Testis (tissue), 5 donors: ENCODE results near the gene GRM6. TPM values are rescaled to one million over a fixed set of nuclear protein-coding genes. Genes with fewer than 3 reads are reported as not detected.

ENCODE experiments used
- DNase-seq: peaks from one replicate; pipeline ENCODE4 v3.0.0-alpha.2; 2019
- H3K27ac ChIP-seq, 2 donors: fragments of 200-600 bp; sonication (generic); one replicate each; pipeline ENCODE4 v1.5.1; 2019
- H3K27me3 ChIP-seq: fragments of 200-600 bp; sonication (generic); one replicate; pipeline ENCODE4 v1.5.1; 2019
- H3K36me3 ChIP-seq: fragments of 200-600 bp; sonication (generic); one replicate; pipeline ENCODE4 v1.5.1; 2017; ENCODE audit warnings: low read depth; ENCODE audit errors: missing control alignments
- H3K4me1 ChIP-seq: fragments of 200-600 bp; sonication (generic); one replicate; pipeline ENCODE4 v1.5.1; 2019
- H3K4me3 ChIP-seq, 2 donors: fragments of 200-600 bp; sonication (generic); one replicate each; pipeline ENCODE4 v1.5.1; 2017 to 2019
- H3K9me3 ChIP-seq: fragments of 200-600 bp; sonication (generic); one replicate; pipeline ENCODE4 v1.5.1; 2017
- CTCF ChIP-seq, 3 experiments: fragments of 450-650 bp in 2 of 3; fragments of 200-600 bp in 1 of 3; sonication (generic) in 1 of 3; IDR thresholded peaks; one replicate each; pipeline ENCODE4 v1.5.1; 2016 to 2019; ENCODE audit warnings: antibody characterized with exemption in 3 of 3, mild to moderate bottlenecking in 2 of 3, moderate library complexity in 1 of 3
- POLR2A ChIP-seq: fragments of 450-650 bp; IDR thresholded peaks from one replicate; pipeline ENCODE4 v1.6.1; 2017; ENCODE audit warnings: antibody characterized with exemption, mild to moderate bottlenecking, moderate library complexity
- WGBS, 2 donors: methylation state at CpG; one replicate each; pipeline ENCODE4 v1.1.5; 2018; 5-methylcytosine and 5-hydroxymethylcytosine counted together
- intact Hi-C: fragments of 100-400 bp; cut with DNase I; formaldehyde crosslinking; loops from one replicate; pipeline ENCODE4 v1.15.1; 2023; ENCODE audit warnings: low total_unique reads
- long read RNA-seq, 2 donors: transcript quantifications; one replicate each; lab custom pipeline, GENCODE V29; 2026
- polyA plus RNA-seq: library from polyadenylated mRNA; stranded (reverse); fragments of 350-450 nt; fragmentation: Illumina TruSeq; extraction: RNeasy Lipid Tissue Mini Kit (QIAGEN cat#74804); gene quantifications from one replicate; pipeline ENCODE4 v1.2.3, GENCODE V29; 2014; ENCODE audit warnings: low read depth, low replicate concordance; ENCODE audit not compliant: insufficient read depth
- total RNA-seq, 2 donors: library from RNA; depleted of rRNA; stranded (reverse); fragments of >200 nt; gene quantifications; one replicate each; pipeline ENCODE4 v1.2.3, GENCODE V29; 2016

Gene GRM6
- 1 to 10 TPM in 1 of 2 donors, under 1 TPM in 1; 0.47 to 1.1 TPM for total RNA-seq
- 0.29 TPM for polyA plus RNA-seq
- long read RNA-seq, donor 1 = 0 reads
- long read RNA-seq, donor 2 = 0 reads

GRCh38 chr5:178994580-178995340 is at the start of gene GRM6:
TSS of gene GRM6 (minus strand) at chr5:178995320. CDS start at chr5:178994944, 376 bp downstream.
- H3K27me3 ChIP-seq = no peaks in the 10 kb centered on the region
- WGBS, 2 donors = 0 to 2% methylated on average over 5 to 54 of the region's 97 CpGs
- no peak within 1 kb of the TSS for H3K27ac ChIP-seq
- H3K9me3 ChIP-seq = no peaks in the 10 kb centered on the region
- no peaks in the 10 kb centered on the region for H3K4me1 ChIP-seq
- no peaks in the 10 kb centered on the region for H3K36me3 ChIP-seq
- TF ChIP-seq CTCF (IDR thresholded peaks at IDR 0.05) = no peak
- no peak for TF ChIP-seq POLR2A
- no peak for DNase-seq
- peak within 1 kb of the TSS; percentile 7 to 38 for H3K4me3 ChIP-seq
- intact Hi-C loops = no loop called here

- H3K27ac ChIP-seq = no peak overlapping the region
- no peak overlapping the region for H3K4me3 ChIP-seq
- DNase-seq = no peak
- WGBS, 2 donors = 71 to 80% methylated on average over 2 of the region's 2 CpGs
- H3K9me3 ChIP-seq = no peaks in the 10 kb centered on the region
- intact Hi-C loops = no loop called here
- H3K27me3 ChIP-seq = no peaks in the 10 kb centered on the region
- no peaks in the 10 kb centered on the region for H3K4me1 ChIP-seq
- TF ChIP-seq POLR2A (no peak), CTCF (IDR thresholded peaks at IDR 0.05) (no peak)
- no peaks in the 10 kb centered on the region for H3K36me3 ChIP-seq
Observed at GRCh38 chr5:179044765-179045164, 49.6 kb upstream of the GRM6 start.

GRCh38 chr5:179033004-179033580 is 38.0 kb upstream of the GRM6 start:
- intact Hi-C loops = no loop called here
- no peak overlapping the region for H3K27ac ChIP-seq
- H3K4me3 ChIP-seq = no peak overlapping the region
- H3K27me3 ChIP-seq = no peaks in the 10 kb centered on the region
- TF ChIP-seq CTCF (IDR thresholded peaks at IDR 0.05) = no peak
- no peak for TF ChIP-seq POLR2A
- 93 to 98% methylated on average over 7 of the region's 7 CpGs for WGBS, 2 donors
- H3K36me3 ChIP-seq = peaks cover 5% of the 10 kb centered on the region
- no peak for DNase-seq
- no peaks in the 10 kb centered on the region for H3K9me3 ChIP-seq
- no peaks in the 10 kb centered on the region for H3K4me1 ChIP-seq

- WGBS, 2 donors = 1% methylated on average over 22 to 70 of the region's 72 CpGs
- intact Hi-C loops = no loop called here
Observed at GRCh38 chr5:179023528-179024189, 28.5 kb upstream of the GRM6 start, which contains the start of gene ZNF879. TSS of gene ZNF879 (plus strand) at chr5:179023804. CDS start at chr5:179025005, 1,201 bp downstream.

More at GRCh38 chr5:179023528-179024189, 28.5 kb upstream of the GRM6 start, which contains the start of gene ZNF879:
- no peaks in the 10 kb centered on the region for H3K9me3 ChIP-seq
- H3K4me3 ChIP-seq = peak within 1 kb of the TSS; percentile 68 to 81
- no peaks in the 10 kb centered on the region for H3K36me3 ChIP-seq
- peak; percentile 96 for DNase-seq
- H3K27me3 ChIP-seq = no peaks in the 10 kb centered on the region
- peak within 1 kb of the TSS; percentile 70 to 92 for H3K27ac ChIP-seq
- peak in 1 of 3 experiments; percentile 11 for TF ChIP-seq CTCF (IDR thresholded peaks at IDR 0.05)
- TF ChIP-seq POLR2A = no peak
- H3K4me1 ChIP-seq = peaks cover 8% of the 10 kb centered on the region
